ENCODE results near the gene DUSP14. TPM values are rescaled to one million over a fixed set of nuclear protein-coding genes. Genes with fewer than 3 reads are reported as not detected.

The DUSP14 gene
- total RNA-seq, 1 experiment from 2014 or later, result 56.2 TPM

DNA sequence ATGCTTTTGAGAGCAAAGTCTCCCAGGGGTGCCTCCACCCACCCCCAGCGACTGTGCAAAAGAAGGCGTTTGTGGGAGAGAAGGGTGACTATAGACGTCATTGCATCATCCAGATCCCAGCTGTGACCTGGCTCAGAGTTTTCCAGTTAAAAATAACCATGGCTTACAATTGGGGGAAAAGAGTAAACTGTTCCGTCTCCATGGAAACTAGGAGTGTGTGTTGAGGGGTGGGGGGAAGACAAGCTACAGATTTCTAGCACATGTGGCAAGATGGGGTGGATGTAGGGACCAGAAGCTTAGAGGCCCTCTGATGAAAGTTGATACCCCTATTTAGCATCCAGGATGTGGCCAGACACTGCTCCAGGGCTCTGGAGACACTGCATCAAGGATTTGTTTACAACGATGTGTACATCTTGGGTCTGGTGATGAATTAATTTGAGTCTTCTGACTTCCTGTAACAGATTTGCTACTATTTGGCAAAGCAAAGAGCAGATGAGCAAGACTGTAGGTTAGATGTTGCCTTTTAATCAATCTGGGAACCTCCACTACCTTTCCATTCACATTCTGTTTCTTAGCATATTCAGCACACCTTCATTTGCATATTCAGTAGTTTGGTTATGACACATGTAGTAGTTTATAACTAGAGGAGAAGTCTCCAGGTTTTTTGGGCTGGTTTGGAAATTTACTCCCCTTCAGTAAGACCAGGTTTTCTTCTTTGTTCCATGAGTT is 6.2 kb upstream of the DUSP14 start:
- intact Hi-C loops (cut with micrococcal nuclease), result loop anchor here (10.0 kb wide), 1 partner anchor 79 kb away; the partner anchor contains the start of genes ACACA and TADA2A
- CTCF ChIA-PET, result no interaction called here
- no peak overlapping the region for H3K4me3 ChIP-seq (ENCODE audit: low read length)
- no peak overlapping the region for H3K27ac ChIP-seq (ENCODE audit: low read length)
- TF ChIP-seq EZH2 (IDR thresholded peaks at IDR 0.05; ENCODE audit: low read length, unreplicated experiment) (no peak), EZH2phosphoT487 (IDR thresholded peaks at IDR 0.05; ENCODE audit: borderline replicate concordance, low read length) (no peak)
- TF ChIP-seq, protein P1, sequence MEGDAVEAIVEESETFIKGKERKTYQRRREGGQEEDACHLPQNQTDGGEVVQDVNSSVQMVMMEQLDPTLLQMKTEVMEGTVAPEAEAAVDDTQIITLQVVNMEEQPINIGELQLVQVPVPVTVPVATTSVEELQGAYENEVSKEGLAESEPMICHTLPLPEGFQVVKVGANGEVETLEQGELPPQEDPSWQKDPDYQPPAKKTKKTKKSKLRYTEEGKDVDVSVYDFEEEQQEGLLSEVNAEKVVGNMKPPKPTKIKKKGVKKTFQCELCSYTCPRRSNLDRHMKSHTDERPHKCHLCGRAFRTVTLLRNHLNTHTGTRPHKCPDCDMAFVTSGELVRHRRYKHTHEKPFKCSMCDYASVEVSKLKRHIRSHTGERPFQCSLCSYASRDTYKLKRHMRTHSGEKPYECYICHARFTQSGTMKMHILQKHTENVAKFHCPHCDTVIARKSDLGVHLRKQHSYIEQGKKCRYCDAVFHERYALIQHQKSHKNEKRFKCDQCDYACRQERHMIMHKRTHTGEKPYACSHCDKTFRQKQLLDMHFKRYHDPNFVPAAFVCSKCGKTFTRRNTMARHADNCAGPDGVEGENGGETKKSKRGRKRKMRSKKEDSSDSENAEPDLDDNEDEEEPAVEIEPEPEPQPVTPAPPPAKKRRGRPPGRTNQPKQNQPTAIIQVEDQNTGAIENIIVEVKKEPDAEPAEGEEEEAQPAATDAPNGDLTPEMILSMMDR (conservative IDR thresholded peaks at IDR 0.05; ENCODE audit: low read depth, low read length), result no peak
- no peaks in the 10 kb centered on the region for H3K79me2 ChIP-seq (ENCODE audit: low read length)
- no peak overlapping the region for H2AFZ ChIP-seq (ENCODE audit: low read length)
- peaks cover 18% of the 10 kb centered on the region for H3K4me1 ChIP-seq (ENCODE audit: insufficient read depth, low read length)
- H3K9me3 ChIP-seq (ENCODE audit: low read length), result no peaks in the 10 kb centered on the region
- DNase-seq, result no peak
- no peaks in the 10 kb centered on the region for H3F3A ChIP-seq (ENCODE audit: low read length, unreplicated experiment)
- no peaks in the 10 kb centered on the region for H3K27me3 ChIP-seq (ENCODE audit: low read length)
- H3K9ac ChIP-seq (ENCODE audit: low read length), result no peak overlapping the region
- no TSS peak for BruUV-seq (replicated peaks)
- no peak for ATAC-seq
- peaks cover 5% of the 10 kb centered on the region; the same call in 1 of the 2 replicates for H3K36me3 ChIP-seq (ENCODE audit: low read depth, low read length)
- H3K9me2 ChIP-seq (replicated peaks; ENCODE audit: low read length), result no peaks in the 10 kb centered on the region
- H3K4me2 ChIP-seq (ENCODE audit: low read length), result no peak overlapping the region
- H4K20me1 ChIP-seq (ENCODE audit: low read length), result no peaks in the 10 kb centered on the region
- POLR2A ChIA-PET (ENCODE audit: unreplicated experiment), result no interaction called here

DNA sequence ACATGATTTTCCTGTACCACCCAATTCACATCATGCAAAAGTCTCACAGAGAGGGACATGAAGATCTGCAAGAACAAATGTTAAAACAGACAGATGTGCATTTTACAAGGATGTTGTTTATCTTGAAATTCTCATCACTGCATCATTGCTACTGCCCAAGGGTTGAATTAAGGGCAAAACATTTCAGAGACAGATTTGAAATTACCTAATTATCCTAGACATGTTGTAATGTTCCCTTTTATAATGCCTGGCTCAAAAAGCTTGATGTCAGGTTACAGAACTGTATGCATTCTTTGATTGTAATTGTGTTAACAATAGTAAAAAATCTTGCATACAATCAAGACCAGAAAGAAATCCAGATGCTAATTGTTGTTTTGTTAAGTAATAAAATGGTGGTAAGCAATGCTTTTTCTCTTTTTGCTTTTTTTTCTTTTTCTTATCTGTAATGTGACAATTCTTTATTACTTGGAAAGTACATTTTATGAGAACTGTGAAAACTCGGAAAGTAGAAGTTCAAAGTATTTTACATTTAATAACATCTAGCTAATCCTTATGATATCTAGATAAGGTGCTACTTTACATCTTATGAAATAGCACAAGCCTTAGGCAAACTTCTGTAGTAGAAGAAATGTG is 3.6 kb upstream of the DUSP14 start:
- no peak overlapping the region for H2AFZ ChIP-seq (ENCODE audit: low read length)
- H3K9me2 ChIP-seq (replicated peaks; ENCODE audit: low read length), result no peaks in the 10 kb centered on the region
- ATAC-seq (no peak), DNase-seq (no peak)
- H3K36me3 ChIP-seq (ENCODE audit: low read depth, low read length), result no peaks in the 10 kb centered on the region
- ChIA-PET POLR2A (ENCODE audit: unreplicated experiment) (no interaction called here), CTCF (no interaction called here)
- no peak overlapping the region for H3K9ac ChIP-seq (ENCODE audit: low read length)
- no peak overlapping the region for H3K4me2 ChIP-seq (ENCODE audit: low read length)
- peaks cover 11% of the 10 kb centered on the region for H3K79me2 ChIP-seq (ENCODE audit: low read length)
- peaks cover 22% of the 10 kb centered on the region for H3K4me1 ChIP-seq (ENCODE audit: insufficient read depth, low read length)
- intact Hi-C loops (cut with micrococcal nuclease), result loop anchor here (5.0 to 10.0 kb wide), 2 partner anchors 39 to 81 kb away; partner anchors contain the start of genes ACACA and TADA2A
- H3K4me3 ChIP-seq (ENCODE audit: low read length), result no peak overlapping the region
- no peak overlapping the region; the same call in 1 of the 2 replicates for H3K27ac ChIP-seq (ENCODE audit: low read length)
- no peaks in the 10 kb centered on the region for H3K27me3 ChIP-seq (ENCODE audit: low read length)
- no peaks in the 10 kb centered on the region for H3K9me3 ChIP-seq (ENCODE audit: low read length)
- BruUV-seq (replicated peaks), result no TSS peak
- TF ChIP-seq, protein P1 (conservative IDR thresholded peaks at IDR 0.05; ENCODE audit: low read depth, low read length), result no peak
- no peak for TF ChIP-seq EZH2phosphoT487 (IDR thresholded peaks at IDR 0.05; ENCODE audit: borderline replicate concordance, low read length)
- no peak for TF ChIP-seq EZH2 (IDR thresholded peaks at IDR 0.05; ENCODE audit: low read length, unreplicated experiment)
- H3F3A ChIP-seq (ENCODE audit: low read length, unreplicated experiment), result no peaks in the 10 kb centered on the region
- no peaks in the 10 kb centered on the region for H4K20me1 ChIP-seq (ENCODE audit: low read length)

Data from PC-3 (cell line).